GM18951 (cell line): ENCODE results near the gene LRCOL1.

Experiments
- POLR2A ChIP-seq: IDR thresholded peaks from 4 replicates; pipeline ENCODE4 v1.6.1; 2011; ENCODE audit warnings: mild to moderate bottlenecking; ENCODE audit not compliant: insufficient read length, insufficient read depth; ENCODE audit errors: extremely low read depth
- in situ Hi-C: fragments of 300-500 bp; cut with MboI; formaldehyde crosslinking; loops from one replicate; pipeline ENCODE4 v1.12.0; 2022; ENCODE audit warnings: low sequenced_read_pairs, mixed read lengths, inconsistent platforms; ENCODE audit not compliant: unreplicated experiment

Gene LRCOL1

DNA sequence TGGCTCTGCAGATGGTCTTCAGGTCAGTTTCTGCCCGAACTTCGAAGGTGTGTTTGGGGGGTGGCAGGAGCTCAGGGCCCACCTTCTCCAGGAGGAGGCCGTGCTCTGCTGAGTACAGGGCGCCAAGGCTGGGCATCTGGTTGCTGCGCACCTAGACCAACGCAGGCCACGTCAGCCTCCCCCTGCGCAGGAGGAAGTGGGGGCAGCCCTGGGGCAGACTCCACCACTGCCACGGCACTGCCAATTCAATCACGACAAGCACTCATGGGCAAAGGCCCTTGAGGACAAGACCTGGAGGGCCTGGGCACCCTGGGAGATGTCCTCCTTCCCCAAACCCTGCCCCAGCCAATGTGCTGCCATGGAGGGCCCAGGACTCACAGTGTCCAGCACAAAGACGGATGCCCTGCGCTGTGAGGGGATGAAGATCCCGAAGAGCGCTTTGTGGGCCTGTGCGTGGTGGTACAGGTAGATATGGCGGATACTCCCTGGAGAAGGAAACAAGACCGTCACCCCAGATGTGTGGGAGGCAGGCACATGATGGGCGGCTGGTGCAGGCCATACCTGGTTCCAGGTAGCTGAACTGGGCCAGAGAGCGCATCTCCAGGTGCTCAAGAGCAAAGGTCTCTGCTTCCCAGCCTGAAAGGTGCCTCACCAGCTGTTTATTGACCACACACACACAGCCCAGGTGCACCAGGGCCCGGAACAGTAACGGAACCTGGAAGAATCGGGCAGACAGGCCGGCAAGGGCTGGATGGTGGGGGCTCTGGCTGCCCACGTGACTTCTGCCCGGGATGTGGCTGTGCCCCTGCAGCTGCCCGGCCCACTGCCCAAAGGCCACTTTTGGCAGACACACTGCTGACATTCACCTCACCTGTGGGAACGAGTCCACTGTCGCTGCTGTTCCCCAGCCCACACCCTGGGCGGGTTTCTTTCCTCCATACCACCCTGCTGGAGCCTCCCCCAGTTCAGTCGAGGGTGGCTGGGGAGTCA, 32.8 kb upstream of the LRCOL1 start:
- in situ Hi-C loops = no loop called here
- TF ChIP-seq POLR2A = no peak

DNA sequence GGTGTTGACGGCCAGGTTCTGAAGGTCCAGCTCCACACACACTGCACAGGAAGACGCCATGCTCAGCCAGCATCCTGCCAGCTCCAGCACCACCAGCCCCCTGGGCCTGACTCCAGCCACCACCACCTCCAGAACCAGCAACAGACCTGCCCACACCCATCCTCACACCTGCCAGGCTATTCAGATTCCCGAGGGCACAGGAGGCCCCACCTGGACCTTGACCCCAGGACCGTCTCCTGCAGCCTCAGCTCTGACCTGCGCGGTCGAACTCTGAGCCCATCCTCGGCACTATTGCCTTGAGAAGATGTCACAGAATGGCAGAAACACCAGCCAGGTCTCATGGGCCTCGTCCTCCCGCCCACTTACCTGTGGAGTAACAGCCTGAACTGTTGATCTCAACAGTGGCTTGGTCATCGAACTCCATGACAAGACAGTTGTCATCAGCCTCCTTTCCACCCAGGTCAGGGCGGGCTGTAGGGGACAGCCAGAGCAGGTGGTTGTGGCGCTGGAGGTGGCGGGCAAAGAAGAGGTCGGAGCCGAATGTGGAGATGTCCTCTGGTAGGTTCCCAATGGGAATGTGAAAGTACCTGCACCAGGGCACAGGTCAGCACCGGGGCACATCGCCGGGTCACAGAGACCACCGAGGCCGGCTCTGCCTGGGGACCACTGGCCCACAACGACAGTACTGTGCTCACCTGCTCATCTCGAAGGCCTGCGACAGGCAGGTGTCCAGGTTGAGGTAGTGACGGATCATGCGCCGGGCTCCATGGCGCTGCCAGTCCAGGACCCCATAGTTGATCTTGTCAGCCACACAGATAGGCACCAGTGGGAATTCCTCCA, 31.6 kb upstream of the LRCOL1 start:
- in situ Hi-C loops = no loop called here

DNA sequence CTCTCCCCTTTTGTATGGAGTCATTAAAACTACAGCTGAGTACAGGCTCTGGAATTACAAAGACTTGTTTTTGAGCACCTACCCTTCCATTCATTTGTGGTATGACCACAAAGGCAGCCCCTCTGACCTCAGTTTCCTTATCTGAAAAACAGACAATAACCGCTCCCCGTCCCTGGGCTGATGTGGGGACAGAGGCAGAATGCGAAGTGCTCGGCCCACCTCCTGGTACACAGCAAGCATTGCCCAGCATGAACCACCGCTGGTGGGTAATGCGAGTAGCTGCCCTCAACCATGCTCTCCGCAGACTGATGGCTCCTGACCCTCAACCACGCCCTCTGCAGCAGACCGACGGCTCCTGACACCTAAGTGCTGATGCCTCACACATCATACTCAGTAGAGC, 30.6 kb upstream of the LRCOL1 start:
- in situ Hi-C loops = no loop called here
- no peak for TF ChIP-seq POLR2A

More for the DNA sequence above, 31.6 kb upstream of the LRCOL1 start:
- no peak for TF ChIP-seq POLR2A

DNA sequence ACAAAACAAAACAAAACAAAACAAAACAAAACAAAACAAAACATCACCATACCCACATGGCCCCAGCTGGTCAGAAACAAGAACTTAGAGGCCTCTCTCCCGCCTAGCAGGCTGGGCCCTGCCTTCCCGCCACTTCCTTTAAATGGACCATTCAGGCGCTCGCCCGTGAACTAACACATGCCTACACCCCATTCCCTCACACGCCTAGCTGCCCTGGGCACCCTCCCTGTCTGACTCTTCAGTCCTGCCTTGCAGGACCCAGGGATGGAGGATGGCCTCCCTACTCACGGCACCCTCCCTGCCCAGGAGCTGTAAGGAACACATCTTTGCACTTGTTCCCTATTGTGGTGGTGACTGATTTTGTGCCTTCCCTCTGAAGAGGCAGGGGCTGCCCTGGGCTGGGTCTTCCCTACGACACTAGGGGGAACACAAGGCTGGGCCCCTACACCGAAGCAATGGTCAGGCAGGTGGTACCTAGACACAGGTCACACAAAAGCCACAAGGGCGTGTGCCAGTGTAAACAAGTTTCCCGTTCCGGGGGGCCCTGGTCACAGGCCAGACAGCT, 29.7 kb upstream of the LRCOL1 start:
- in situ Hi-C loops = no loop called here

DNA sequence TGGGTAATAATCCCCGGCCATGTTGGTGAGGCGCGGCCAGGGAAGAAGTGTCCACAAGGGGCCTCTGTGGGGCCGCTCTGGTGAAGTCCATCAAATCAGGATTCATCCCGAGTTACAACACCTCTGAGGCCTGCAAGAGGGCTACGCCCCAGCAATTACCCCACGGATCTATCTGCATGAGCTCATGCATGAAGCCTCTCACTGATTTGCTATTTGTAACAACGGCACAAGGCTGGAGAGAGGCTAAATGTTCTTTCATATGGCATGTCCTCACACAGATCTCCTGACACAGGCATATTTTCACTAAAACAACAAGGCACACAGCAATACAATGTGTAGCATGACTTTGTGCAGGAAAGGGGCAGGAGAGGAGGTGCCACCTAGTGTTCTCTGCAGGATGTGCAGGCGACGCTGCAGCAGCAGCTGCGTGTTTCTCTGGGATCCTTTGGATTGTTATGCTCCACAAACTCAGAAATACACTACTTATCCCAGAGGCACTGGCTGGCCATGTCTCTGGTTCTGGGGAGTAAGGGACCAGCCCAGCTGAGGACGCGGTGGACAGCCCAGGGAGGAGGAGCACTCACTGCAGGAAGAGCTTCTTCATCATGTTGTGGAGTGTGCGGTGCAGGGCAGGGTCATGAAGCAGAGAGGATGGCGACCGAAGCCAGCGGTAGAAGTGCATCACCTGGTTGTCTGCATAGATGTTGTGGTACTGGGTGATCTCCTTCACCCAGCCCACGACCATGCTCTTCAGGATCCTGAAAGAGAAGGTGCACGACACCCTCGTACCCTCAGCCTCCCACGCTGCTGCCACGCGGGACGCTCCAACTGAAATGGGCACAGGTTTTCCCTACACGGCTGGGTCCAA, 28.4 kb upstream of the LRCOL1 start:
- TF ChIP-seq POLR2A = no peak
- in situ Hi-C loops = no loop called here

More for the DNA sequence above, 29.7 kb upstream of the LRCOL1 start:
- TF ChIP-seq POLR2A = no peak

DNA sequence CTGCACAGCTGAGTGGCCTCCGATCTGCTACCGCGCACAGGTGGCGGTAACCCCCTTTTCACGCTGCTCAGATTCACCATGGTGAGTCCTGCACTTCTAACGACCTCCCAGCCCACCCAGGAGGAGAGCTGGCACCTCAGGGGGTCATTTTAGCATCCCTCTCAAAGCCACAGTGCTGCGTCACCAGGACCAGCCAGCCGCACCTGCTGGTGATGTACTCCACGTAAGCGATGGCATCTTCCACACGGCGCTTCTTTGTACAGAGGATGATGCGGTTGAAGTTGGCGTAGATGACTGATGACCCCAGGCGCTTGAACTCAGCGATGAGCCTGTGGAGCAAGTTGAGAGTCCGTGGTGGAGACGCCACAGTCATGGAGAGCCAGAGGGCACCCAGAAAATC, 27.4 kb upstream of the LRCOL1 start:
- in situ Hi-C loops = no loop called here
- no peak for TF ChIP-seq POLR2A

DNA sequence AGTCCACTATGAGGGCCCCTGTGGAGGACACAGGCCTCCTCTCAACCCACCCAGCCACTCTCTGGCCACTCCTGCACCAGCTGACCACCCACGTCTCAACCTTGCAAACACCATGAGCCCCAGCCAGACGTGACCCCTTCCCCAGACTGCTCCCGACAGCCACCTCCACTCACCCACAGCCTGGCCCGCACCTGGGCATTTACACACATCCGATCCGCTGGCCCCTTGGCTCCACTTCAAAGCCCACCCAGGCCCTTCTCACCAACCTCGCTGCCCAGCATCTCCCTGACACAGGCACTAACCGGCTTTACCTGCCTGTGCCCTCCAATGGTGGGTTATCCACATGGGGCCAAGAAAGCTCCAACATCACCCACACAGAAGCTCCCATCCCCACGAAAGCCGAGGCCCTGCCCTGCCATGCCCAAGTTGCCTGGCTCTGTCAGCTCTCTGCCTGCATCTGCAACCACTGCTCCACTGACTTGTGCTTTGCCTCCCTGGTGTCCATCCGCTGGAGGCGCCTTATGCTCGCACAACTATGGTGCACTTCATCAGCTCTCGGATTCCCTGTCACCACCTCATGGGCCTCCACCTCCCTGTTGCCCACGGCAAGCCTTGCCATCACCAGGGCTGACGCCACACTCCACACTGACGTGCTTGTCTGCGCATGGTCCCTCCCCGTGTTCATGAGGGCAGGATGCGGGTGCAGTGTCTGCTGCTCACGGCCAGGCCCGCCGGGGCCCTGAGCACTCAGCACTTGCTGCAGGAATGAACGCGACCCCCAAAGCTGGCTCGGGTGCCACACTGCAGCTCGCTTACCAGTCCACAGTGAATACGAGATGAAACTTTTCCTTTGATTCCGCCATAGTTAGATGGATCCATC, 24.9 kb upstream of the LRCOL1 start:
- in situ Hi-C loops = no loop called here
- TF ChIP-seq POLR2A = no peak

DNA sequence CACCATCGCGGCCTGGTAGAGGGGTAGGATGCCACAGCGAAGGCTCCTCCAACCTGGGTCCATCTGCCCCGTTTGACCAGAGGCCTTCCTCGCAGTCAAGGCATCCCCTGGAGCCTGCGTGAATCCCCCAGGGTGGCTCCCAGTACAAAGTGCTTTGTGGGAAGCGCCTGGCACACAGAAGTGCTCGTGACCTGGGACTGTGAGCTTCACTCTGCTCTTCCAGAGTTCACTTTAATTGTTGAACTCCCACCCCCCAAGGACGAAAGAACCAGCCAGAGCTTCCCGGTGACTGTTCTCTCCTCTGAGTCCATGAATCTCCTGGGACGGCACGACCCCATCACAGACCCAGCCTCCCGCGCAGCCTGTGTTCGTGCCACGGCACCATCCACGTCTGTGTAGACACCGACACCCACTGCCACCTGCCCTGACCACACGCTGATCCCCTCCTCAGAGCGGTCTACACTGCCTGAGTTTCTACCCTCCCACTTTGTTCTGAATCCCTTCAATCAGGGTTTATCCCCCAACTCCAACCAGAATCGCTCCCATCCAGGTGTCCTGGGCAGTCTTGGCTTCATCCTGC, 24.1 kb upstream of the LRCOL1 start:
- in situ Hi-C loops = no loop called here
- TF ChIP-seq POLR2A = no peak

DNA sequence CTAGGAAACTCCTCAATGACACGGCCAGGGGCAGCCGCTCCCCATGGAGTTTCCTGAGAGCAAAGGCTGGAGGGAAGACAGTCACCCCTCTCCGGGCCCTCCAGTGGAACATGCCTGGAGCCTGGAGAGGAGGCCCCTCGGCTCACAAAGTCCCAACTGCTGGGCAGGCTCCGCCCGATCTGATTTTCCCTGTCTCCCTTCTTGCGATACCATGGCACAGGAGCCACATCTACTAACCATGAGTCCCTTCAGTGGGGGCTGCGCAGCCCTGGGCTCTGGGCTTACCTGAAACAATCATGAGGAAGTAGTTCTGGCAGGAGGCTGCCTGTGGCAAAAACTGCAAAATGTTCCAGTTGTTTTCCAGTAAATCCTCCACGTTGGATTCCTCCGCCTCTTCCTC, 23.5 kb upstream of the LRCOL1 start:
- in situ Hi-C loops = no loop called here
- no peak for TF ChIP-seq POLR2A

DNA sequence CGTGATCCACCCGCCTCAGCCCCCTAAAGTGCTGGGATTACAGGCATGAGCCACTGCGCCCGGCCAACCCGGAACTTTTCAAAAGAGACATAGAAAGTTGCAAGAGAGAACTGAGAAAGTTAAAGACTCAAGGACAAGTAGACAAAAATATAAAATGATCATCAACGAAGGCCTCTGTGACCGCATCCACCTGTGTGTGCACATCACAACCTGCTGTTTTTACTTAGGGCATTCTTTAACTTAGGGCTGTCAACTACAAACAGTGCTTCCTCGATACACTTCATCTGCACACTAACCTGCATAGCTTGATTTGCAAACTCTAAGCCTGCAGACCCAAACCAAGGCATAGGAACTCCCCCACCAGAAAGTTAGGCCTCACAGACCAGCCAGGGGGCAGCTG, 23.0 kb upstream of the LRCOL1 start:
- in situ Hi-C loops = no loop called here
- TF ChIP-seq POLR2A = no peak

DNA sequence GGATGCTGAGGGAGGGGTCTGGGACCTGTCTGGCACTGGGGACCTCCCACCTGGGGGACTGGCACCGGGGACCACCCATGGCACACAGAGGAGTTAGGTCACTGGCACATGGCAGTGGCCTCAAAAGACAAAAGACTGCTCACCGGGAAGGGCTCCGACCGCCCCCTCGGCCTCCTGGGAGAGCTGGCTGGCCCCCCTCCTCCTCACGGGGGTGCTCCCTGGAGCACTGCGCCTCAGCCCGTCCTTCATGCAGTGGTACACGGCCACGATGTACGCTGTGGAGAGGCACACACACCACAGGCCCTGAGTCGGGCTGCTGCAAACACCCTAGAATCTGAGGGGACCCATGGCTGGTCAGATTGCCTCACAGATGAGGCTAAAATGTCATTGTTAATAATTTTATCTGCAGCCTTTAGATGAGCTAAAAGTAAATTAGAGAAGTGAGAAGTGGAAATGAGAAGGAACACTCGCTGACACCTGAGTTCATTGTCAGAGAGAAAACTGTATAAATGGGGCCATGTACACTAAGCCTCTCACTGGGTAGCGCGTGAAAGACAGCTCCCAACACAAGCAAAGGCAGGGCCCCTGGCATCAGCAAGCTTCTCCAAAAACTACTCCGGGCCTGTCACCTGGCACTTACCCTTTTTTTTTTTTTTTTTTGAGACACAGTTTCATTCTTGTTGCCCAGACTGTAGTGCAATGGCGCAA, 22.3 kb upstream of the LRCOL1 start:
- no peak for TF ChIP-seq POLR2A
- in situ Hi-C loops = no loop called here
